Measurements from ENCODE around the gene LDLRAD4. TPM values are rescaled to one million over a fixed set of nuclear protein-coding genes. Genes with fewer than 3 reads are reported as not detected.
"Not testable (repeated sequence)": the region's sequence is repeated elsewhere in the genome, so short reads cannot be mapped to it uniquely, and the experiment has no call there.

LDLRAD4 gene
- total and polyA plus RNA-seq, 11 donors, result 10.4 to 44.0 (median 29.6) TPM

- H3K4me3 ChIP-seq, result no peak overlapping the region
- DNase-seq, result no peak
- ATAC-seq, result peak; percentile 8 to 47 (median 18)
Measured at GRCh38 chr18:13471971-13472628, 253.5 kb downstream of the LDLRAD4 start.

GRCh38 chr18:13473751-13474150, 255.2 kb downstream of the LDLRAD4 start:
- Histone ChIP-seq H3K27me3 (no peaks in the 10 kb centered on the region), H3K4me3 (no peak overlapping the region), H3K9me3 (no peaks in the 10 kb centered on the region), H3K4me1 (peaks cover 4 to 43% (median 26%) of the 10 kb centered on the region in 12 donors), H3K36me3 (no peaks in the 10 kb centered on the region), H3K27ac (no peak overlapping the region)
- ATAC-seq, result no peak
- TF ChIP-seq POLR2A (IDR thresholded peaks at IDR 0.05) (no peak), CTCF (IDR thresholded peaks at IDR 0.05) (no peak)
- 93 to 97% (median 96%) methylated on average over 6 of the region's 6 CpGs for WGBS, 4 donors
- no peak for DNase-seq
- intact Hi-C loops (cut with DNase I), result no loop called here

More at GRCh38 chr18:13471971-13472628, 253.5 kb downstream of the LDLRAD4 start:
- H3K36me3 ChIP-seq, result no peaks in the 10 kb centered on the region
- peaks cover 0 to 5% (median 0%) of the 10 kb centered on the region in 12 donors for H3K9me3 ChIP-seq
- H3K27ac ChIP-seq, result peak overlapping the region in 10 of 12 donors; percentile 16 to 82 (median 40)
- no peaks in the 10 kb centered on the region for H3K27me3 ChIP-seq
- 50 to 56% (median 52%) methylated on average over 17 of the region's 17 CpGs for WGBS, 4 donors
- H3K4me1 ChIP-seq, result peaks cover 4 to 32% (median 25%) of the 10 kb centered on the region in 12 donors
- TF ChIP-seq CTCF (IDR thresholded peaks at IDR 0.05) (no peak), POLR2A (IDR thresholded peaks at IDR 0.05) (no peak)
- intact Hi-C loops (cut with DNase I), result no loop called here

- TF ChIP-seq CTCF (IDR thresholded peaks at IDR 0.05) (no peak), POLR2A (IDR thresholded peaks at IDR 0.05) (no peak)
- intact Hi-C loops (cut with DNase I), result no loop called here
Measured at GRCh38 chr18:13474336-13474735, 255.8 kb downstream of the LDLRAD4 start.

GRCh38 chr18:13474907-13475545, 256.5 kb downstream of the LDLRAD4 start:
- TF ChIP-seq POLR2A (IDR thresholded peaks at IDR 0.05) (no peak), CTCF (IDR thresholded peaks at IDR 0.05) (no peak)
- ATAC-seq (no peak), DNase-seq (no peak)
- intact Hi-C loops (cut with DNase I), result no loop called here
- peaks cover 4 to 43% (median 26%) of the 10 kb centered on the region in 12 donors for H3K4me1 ChIP-seq
- H3K36me3 ChIP-seq, result no peaks in the 10 kb centered on the region
- no peak overlapping the region for H3K4me3 ChIP-seq
- 78 to 83% (median 80%) methylated on average over 6 of the region's 6 CpGs for WGBS, 4 donors
- no peak overlapping the region for H3K27ac ChIP-seq
- no peaks in the 10 kb centered on the region for H3K9me3 ChIP-seq
- H3K27me3 ChIP-seq, result no peaks in the 10 kb centered on the region

More at GRCh38 chr18:13474336-13474735, 255.8 kb downstream of the LDLRAD4 start:
- WGBS, 4 donors, result 93 to 100% (median 98%) methylated on average over 2 to 3 of the region's 3 CpGs
- Histone ChIP-seq H3K27me3 (no peaks in the 10 kb centered on the region), H3K4me3 (no peak overlapping the region), H3K27ac (no peak overlapping the region), H3K4me1 (peaks cover 4 to 43% (median 26%) of the 10 kb centered on the region in 12 donors), H3K36me3 (no peaks in the 10 kb centered on the region), H3K9me3 (no peaks in the 10 kb centered on the region)
- no peak for ATAC-seq
- no peak for DNase-seq

GRCh38 chr18:13476312-13476711, 257.8 kb downstream of the LDLRAD4 start:
- ATAC-seq; H3K9me3 ChIP-seq; H3K4me3 ChIP-seq; intact Hi-C loops (cut with DNase I); H3K27ac ChIP-seq; DNase-seq; H3K36me3 ChIP-seq; H3K27me3 ChIP-seq: not testable (repeated sequence)
- H3K4me1 ChIP-seq, result peaks cover 4 to 39% (median 15%) of the 10 kb centered on the region in 12 donors
- WGBS, 4 donors, result 96 to 99% (median 98%) methylated on average over 4 of the region's 4 CpGs
